Choroid plexus epithelial cell (primary cell): ENCODE data around the gene PLCH2.
A peak's percentile ranks its signal among the peaks of the same experiment; 100 is the strongest.

ENCODE experiments used
- DNase-seq: peaks from one replicate; pipeline ENCODE4 v3.0.0-alpha.2; 2010; ENCODE audit warnings: low read depth
- H3K4me3 ChIP-seq: 2 replicates; pipeline ENCODE4 v1.5.1; 2011; ENCODE audit warnings: low read depth, mild to moderate bottlenecking, control low read depth, low read length, moderate library complexity
- CTCF ChIP-seq: conservative IDR thresholded peaks from 2 replicates; pipeline ENCODE4 v1.5.1; 2011; ENCODE audit warnings: low read depth, mild to moderate bottlenecking, control low read depth, inconsistent platforms, low read length, moderate library complexity

The PLCH2 gene

GRCh38 chr1:2526824-2527555, 50.9 kb downstream of the PLCH2 start:
- no peak for DNase-seq
- no peak for TF ChIP-seq CTCF
- peak overlapping the region; percentile 69 for H3K4me3 ChIP-seq

GRCh38 chr1:2527556-2527860, 51.4 kb downstream of the PLCH2 start:
- DNase-seq: no peak
- no peak overlapping the region for H3K4me3 ChIP-seq
- no peak for TF ChIP-seq CTCF

GRCh38 chr1:2528016-2528415, 51.9 kb downstream of the PLCH2 start:
- no peak overlapping the region for H3K4me3 ChIP-seq
- TF ChIP-seq CTCF: no peak

GRCh38 chr1:2528611-2528965, 52.5 kb downstream of the PLCH2 start:
- TF ChIP-seq CTCF: no peak
- no peak for DNase-seq
- no peak overlapping the region for H3K4me3 ChIP-seq

More at GRCh38 chr1:2528016-2528415, 51.9 kb downstream of the PLCH2 start:
- no peak for DNase-seq

- no peak overlapping the region for H3K4me3 ChIP-seq
- TF ChIP-seq CTCF: peak; percentile 11
- DNase-seq: no peak
Measured at GRCh38 chr1:2528966-2529783, 53.1 kb downstream of the PLCH2 start.

- no peak for TF ChIP-seq CTCF
- no peak for DNase-seq
- no peak within 1 kb of the TSS for H3K4me3 ChIP-seq
Measured at GRCh38 chr1:2529784-2530512, 53.9 kb downstream of the PLCH2 start, which contains the start of gene HES5. HES5 (minus strand) TSS chr1:2530263; CDS start chr1:2530164, 99 bp downstream.
